ENCODE results near the gene LRRFIP1.
A peak's percentile ranks its signal among the peaks of the same experiment; 100 is the strongest.

LRRFIP1 gene

DNA sequence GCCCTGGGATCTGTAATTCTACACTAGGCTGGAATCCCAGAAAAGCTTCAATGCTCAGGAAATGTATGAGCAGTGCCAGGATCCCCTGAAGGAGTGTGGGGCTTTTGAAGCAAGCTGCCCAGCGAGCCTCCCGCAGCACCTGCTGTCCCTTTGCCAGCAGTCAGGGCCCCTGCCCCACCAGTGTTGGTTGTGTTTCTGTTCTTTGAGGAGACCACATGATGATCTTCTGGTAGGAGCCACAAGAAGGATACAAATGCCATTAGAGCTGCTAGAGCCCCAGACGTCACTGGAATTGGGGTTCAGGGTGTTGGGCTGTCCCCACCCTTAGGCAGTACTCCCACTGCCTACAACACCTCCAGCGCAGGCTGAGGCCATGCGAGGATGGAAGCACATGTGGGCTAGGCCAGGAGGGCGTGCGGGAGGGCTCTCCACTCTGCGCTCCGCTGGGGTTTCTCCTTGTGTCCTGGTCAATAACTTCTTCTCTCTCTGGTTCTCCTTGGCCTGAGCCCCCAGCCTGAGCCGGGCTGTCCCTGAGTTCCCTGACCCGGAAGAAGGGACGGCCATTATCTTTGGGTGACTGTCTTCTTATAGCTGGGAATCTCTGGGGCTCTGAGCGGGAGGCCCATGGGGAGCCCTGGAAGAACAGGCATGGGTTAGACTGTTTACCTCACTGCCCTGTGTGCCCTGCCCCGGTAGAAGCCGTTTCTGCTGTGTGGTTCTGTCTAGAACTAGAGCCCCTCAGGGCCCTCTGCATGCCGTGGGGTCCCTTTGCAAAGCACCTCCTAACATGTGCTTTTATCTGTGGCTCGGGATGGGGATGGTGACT, 73.9 kb downstream of the LRRFIP1 start:
- TF ChIP-seq, protein P1, sequence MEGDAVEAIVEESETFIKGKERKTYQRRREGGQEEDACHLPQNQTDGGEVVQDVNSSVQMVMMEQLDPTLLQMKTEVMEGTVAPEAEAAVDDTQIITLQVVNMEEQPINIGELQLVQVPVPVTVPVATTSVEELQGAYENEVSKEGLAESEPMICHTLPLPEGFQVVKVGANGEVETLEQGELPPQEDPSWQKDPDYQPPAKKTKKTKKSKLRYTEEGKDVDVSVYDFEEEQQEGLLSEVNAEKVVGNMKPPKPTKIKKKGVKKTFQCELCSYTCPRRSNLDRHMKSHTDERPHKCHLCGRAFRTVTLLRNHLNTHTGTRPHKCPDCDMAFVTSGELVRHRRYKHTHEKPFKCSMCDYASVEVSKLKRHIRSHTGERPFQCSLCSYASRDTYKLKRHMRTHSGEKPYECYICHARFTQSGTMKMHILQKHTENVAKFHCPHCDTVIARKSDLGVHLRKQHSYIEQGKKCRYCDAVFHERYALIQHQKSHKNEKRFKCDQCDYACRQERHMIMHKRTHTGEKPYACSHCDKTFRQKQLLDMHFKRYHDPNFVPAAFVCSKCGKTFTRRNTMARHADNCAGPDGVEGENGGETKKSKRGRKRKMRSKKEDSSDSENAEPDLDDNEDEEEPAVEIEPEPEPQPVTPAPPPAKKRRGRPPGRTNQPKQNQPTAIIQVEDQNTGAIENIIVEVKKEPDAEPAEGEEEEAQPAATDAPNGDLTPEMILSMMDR (IDR thresholded peaks at IDR 0.05; ENCODE audit: insufficient read depth, low read depth, low read length, missing control alignments) = no peak

DNA sequence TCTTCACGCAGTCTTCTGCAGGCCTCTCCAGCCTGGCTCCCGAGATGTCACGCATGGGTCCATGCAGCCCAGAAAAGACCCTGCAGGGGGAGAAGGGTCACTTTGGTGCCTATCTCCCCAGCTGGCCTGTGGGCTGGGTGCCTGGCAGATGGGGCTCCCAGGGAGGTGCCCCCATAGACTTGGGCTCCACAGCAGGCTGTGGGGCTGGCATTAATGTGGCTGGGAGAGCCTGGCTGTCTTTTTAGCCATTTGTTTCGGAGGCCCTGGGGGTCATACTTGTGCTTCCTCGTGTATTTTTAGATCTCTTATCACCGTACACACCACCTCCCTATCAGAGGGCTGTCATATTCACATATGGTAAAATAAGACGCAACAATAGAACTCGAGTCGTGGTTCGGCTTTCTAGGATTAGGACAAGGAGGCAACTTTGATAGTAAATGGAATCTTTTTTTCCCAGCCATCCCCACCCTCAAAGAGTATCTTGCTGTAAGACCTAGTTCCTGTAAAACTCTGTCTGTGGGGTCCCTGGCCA, 74.5 kb downstream of the LRRFIP1 start:
- H3K4me3 ChIP-seq (ENCODE audit: low read length) = no peak overlapping the region
- DNase-seq (ENCODE audit: low read depth) = no peak
- TF ChIP-seq, protein P1 (IDR thresholded peaks at IDR 0.05; ENCODE audit: insufficient read depth, low read depth, low read length, missing control alignments) = no peak

More for the DNA sequence above, 73.9 kb downstream of the LRRFIP1 start:
- no peak overlapping the region for H3K4me3 ChIP-seq (ENCODE audit: low read length)
- DNase-seq (ENCODE audit: low read depth) = no peak

DNA sequence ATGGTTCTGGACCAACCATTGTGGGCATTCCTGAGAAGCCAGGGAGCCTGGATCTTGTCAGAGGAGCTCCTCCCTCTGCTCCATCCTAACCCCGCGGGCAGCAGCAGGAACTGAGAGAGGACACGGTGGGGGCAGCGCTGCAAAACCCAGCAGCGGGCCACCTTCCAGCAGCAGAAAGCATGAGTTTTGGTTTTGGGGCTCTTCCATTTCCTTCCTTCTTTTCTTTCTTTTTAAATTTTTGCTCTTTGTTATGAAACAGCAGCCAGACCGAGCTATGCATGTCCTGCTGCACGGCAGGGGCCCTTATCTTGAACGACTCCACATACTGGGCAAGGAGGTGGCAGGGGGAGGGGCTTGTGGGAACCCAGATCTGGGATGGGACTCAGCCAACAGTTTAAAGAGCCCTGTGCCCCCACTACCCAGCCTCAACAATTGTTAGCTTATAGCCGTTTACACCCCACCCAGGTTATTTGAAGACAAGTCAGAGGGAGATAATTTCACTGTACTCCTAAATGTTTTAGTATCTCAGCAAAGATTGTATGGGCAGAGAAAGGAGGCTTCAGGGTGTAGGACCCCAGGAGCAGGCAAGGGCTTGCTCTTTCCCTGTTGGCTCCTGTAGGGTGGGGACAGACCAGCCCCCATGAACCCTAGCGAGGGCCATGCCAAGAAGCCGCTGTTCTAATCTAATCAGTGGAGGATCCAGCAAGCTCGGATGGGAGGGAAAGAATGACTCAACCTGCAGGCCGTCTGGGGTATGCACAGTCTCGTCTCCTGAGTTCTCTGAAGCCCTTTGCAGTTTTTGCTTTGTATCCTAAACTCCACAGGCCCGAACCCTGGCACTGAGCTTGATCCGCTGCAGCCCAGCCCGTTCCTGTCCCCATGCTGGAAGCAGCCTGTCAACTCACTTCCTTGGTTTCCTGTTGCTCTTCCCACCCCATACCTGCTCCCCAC, 75.3 kb downstream of the LRRFIP1 start:
- TF ChIP-seq, protein P1 (IDR thresholded peaks at IDR 0.05; ENCODE audit: insufficient read depth, low read depth, low read length, missing control alignments) = no peak
- peak; percentile 37 for DNase-seq (ENCODE audit: low read depth)
- H3K4me3 ChIP-seq (ENCODE audit: low read length) = no peak overlapping the region

DNA sequence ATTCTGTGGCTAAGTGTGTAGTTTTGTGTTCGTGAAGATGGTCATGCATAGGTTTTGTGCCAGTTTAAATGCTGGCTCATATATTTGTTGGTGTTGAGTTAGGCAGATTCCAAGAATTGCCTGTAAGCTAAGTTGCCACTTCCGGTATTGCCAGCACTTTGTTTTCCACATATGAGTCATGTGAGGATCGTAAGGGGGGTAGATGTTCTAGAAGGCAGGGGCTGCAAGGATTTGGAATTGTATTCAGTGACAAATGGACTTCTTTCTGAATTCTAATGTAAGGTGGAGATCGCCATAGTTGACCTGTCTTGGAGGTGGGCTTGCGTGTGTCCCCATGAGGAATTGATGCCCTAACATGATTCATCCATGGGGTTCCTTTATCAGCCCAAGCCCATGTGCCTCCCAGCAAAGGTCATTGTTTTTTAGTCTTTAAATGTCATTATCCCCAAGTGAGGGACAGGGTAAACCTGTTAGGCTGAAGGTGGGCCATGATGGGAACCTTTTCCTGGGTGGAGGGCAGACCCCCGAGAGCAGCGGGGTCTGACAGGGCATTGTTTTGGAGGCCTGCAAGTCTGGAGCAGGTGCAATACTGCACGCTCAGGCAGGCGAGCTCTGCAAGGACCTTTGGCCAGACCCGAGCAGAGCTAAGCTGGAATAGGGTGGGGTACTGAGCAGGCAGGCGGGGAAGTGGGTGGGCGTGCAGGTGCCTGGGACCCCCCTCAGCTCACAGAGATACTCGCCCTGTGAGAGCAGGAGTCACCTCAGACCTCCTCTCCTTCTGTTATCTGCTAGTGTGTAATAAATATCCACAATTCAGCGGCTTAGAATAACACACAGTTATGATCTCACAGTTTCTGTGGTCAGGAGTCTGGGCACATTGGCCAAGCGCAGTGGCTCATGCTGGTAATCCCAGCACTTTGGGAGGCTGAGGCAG, 77.4 kb downstream of the LRRFIP1 start:
- DNase-seq (ENCODE audit: low read depth) = peak; percentile 70
- TF ChIP-seq, protein P1 (IDR thresholded peaks at IDR 0.05; ENCODE audit: insufficient read depth, low read depth, low read length, missing control alignments) = no peak
- H3K4me3 ChIP-seq (ENCODE audit: low read length) = no peak overlapping the region

DNA sequence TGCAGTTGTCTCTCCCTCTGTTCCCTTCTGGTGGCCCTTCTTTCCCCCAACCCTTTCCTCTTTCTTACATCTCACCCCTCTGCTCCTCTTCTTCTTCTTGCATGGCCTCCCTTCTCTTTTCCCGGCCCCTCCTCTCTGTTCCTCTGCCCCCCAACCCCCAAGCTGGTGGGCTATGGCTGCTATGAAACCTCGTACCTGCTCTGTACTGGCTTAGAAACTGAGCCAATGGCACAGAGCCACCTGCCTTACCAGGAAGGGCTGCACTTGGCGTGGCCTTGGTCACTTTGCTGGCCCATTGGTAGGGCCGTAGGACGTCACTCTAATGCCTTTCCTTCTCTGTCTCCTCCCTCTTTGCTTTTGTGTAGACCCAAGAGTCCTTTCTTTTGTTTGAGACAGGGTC, 78.9 kb downstream of the LRRFIP1 start:
- no peak overlapping the region for H3K4me3 ChIP-seq (ENCODE audit: low read length)
- DNase-seq (ENCODE audit: low read depth) = no peak
- TF ChIP-seq, protein P1 (IDR thresholded peaks at IDR 0.05; ENCODE audit: insufficient read depth, low read depth, low read length, missing control alignments) = no peak

DNA sequence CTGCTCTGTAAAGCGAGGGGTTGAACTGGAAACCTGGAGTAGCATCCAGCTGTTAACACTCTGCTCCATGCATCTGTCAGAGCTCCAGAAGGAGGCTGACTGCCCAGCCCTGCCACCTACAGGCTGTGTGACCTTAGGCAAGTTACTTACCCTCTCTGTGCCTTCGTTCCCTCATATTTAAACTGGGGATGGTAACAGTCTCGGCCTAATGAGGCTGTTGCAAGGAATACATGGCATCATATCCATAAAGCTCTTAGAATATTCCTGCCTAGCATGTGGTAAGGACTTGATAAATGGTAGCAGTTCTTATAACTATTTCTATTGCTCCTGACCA, 80.6 kb downstream of the LRRFIP1 start:
- TF ChIP-seq, protein P1 (IDR thresholded peaks at IDR 0.05; ENCODE audit: insufficient read depth, low read depth, low read length, missing control alignments) = no peak
- no peak overlapping the region for H3K4me3 ChIP-seq (ENCODE audit: low read length)
- no peak for DNase-seq (ENCODE audit: low read depth)

Data from epithelial cell of esophagus (primary cell).